RWPE1 (cell line): Measurements from ENCODE around the gene FNBP1L.

Experiments used
- CTCF ChIA-PET: fragments of 350-600 bp; sonication (Branson Sonifier 250); formaldehyde crosslinking; extraction: SDS; loops from one replicate; lab custom pipeline; 2021; lab: Yijun Ruan, JAX
- POLR2A ChIA-PET: fragments of 400-600 bp; formaldehyde crosslinking; extraction: SDS; loops from one replicate; lab custom pipeline; 2020; ENCODE audit warnings: antibody characterized with exemption; ENCODE audit not compliant: low non-redundant PET; lab: Yijun Ruan, JAX
- DNase-seq: peaks from one replicate; pipeline ENCODE4 v3.0.0; 2012; ENCODE audit warnings: low spot score
- H3K27ac ChIP-seq: fragments of 450-650 bp; 2 replicates; pipeline ENCODE4 v1.5.1; 2017
- TF ChIP-seq, protein P1 (sequence below): fragments of 450-650 bp; conservative IDR thresholded peaks from 2 replicates; pipeline ENCODE4 v1.5.1; 2017; ENCODE audit warnings: low read depth, mild to moderate bottlenecking

Gene FNBP1L

DNA sequence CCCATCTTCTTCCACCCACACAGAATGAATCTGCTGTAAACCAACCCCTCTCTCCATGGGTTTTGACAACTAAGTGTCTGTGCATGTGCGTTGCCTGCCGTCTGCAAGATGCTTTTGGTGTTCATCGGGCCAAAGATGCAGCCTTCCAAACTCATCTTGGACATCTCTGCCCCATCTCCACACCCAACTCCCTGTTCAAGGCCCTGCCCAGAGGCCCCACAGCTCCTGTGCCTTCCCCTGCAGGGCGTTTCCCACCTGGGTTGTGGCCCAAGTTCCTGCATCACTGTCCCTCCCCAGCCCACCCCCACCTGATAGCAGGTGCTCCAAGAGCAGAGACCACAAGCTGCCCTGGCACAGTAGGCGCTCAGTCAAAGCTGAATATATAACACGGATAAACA lies 130.5 kb downstream of the FNBP1L start:
- CTCF ChIA-PET = no interaction called here
- H3K27ac ChIP-seq = peak overlapping the region; percentile 64
- TF ChIP-seq, protein P1, sequence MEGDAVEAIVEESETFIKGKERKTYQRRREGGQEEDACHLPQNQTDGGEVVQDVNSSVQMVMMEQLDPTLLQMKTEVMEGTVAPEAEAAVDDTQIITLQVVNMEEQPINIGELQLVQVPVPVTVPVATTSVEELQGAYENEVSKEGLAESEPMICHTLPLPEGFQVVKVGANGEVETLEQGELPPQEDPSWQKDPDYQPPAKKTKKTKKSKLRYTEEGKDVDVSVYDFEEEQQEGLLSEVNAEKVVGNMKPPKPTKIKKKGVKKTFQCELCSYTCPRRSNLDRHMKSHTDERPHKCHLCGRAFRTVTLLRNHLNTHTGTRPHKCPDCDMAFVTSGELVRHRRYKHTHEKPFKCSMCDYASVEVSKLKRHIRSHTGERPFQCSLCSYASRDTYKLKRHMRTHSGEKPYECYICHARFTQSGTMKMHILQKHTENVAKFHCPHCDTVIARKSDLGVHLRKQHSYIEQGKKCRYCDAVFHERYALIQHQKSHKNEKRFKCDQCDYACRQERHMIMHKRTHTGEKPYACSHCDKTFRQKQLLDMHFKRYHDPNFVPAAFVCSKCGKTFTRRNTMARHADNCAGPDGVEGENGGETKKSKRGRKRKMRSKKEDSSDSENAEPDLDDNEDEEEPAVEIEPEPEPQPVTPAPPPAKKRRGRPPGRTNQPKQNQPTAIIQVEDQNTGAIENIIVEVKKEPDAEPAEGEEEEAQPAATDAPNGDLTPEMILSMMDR = no peak
- POLR2A ChIA-PET = no interaction called here
- DNase-seq = no peak

- DNase-seq = no peak
- ChIA-PET POLR2A (no interaction called here), CTCF (interaction anchor here (1.0 kb wide), 1 partner anchor 50 kb away, joined by 3 read pairs; no protein-coding TSS in a partner anchor)
- H3K27ac ChIP-seq = peak overlapping the region; percentile 64
- TF ChIP-seq, protein P1 = no peak
Observed at GRCh38 chr1:93578911-93579825, 131.2 kb downstream of the FNBP1L start.

DNA sequence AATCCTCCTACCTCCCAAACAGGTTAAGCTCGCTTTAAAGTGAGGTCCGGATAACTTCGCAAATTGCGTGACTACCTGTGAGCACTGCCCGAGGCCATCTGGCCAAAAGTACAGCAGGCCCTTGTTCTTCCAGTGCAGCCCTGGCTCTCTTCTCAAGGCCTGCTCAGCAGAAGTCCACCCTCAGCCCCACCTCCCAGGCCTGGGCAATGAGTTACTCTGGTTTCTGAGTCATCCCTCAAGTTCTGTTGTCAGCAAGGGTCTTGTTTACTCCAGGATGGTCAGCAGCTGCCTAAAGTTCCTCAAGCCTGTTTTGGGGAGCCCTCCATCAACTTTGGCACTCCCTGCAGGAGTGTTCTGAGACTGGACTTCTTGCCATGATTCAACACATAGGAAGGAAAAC lies 132.0 kb downstream of the FNBP1L start:
- no peak for DNase-seq
- POLR2A ChIA-PET = no interaction called here

GRCh38 chr1:93581917-93582850 lies 134.3 kb downstream of the FNBP1L start:
- TF ChIP-seq, protein P1 = no peak
- ChIA-PET CTCF (interaction anchor here (0.6 kb wide), 1 partner anchor 145 kb away, joined by 3 read pairs; no protein-coding TSS in a partner anchor), POLR2A (no interaction called here)
- no peak for DNase-seq
- H3K27ac ChIP-seq = peak overlapping the region; percentile 86

More for the DNA sequence above, 132.0 kb downstream of the FNBP1L start:
- CTCF ChIA-PET = interaction anchor here (1.0 kb wide), 1 partner anchor 50 kb away, joined by 3 read pairs; no protein-coding TSS in a partner anchor
- TF ChIP-seq, protein P1 = no peak
- H3K27ac ChIP-seq = peak overlapping the region; percentile 64

- DNase-seq = no peak
- POLR2A ChIA-PET = no interaction called here
- CTCF ChIA-PET = interaction anchor here (1.7 kb wide), 1 partner anchor 229 kb away, joined by 9 read pairs; no protein-coding TSS in a partner anchor
- H3K27ac ChIP-seq = peak overlapping the region; percentile 86
- TF ChIP-seq, protein P1 = no peak
Observed at GRCh38 chr1:93584261-93585003, 136.5 kb downstream of the FNBP1L start.
